NT2/D1 (cell line): ENCODE data around the gene GNG7.

ENCODE experiments used
- SUZ12 ChIP-seq: IDR thresholded peaks from 2 replicates; pipeline ENCODE4 v1.6.1; 2011; ENCODE audit not compliant: insufficient read length, insufficient read depth; ENCODE audit errors: extremely low read depth
- YY1 ChIP-seq: IDR thresholded peaks from 2 replicates; pipeline ENCODE4 v1.6.1; 2011; ENCODE audit not compliant: insufficient read length, insufficient read depth
- ZNF274 ChIP-seq: IDR thresholded peaks from 2 replicates; pipeline ENCODE4 v1.6.1; 2011; ENCODE audit warnings: mild to moderate bottlenecking, low read depth, low read length

GRCh38 chr19:2735374-2735773 is 32.9 kb upstream of the GNG7 start:
- TF ChIP-seq SUZ12, result no peak
- no peak for TF ChIP-seq YY1
- no peak for TF ChIP-seq ZNF274
